Trophoblast cell (in vitro differentiated cells and primary cell): ENCODE measurements around the gene FREM1.

Experiments used
- DNase-seq, 2 donors: peaks; one replicate each; pipeline ENCODE4 v3.0.0-alpha.2; 2016
- H2AFZ ChIP-seq: 2 replicates; pipeline ENCODE4 v1.6.1; 2013; ENCODE audit warnings: low read length, moderate library complexity, mild to moderate bottlenecking; ENCODE audit not compliant: insufficient read depth, poor library complexity
- H2AK5ac ChIP-seq: 2 replicates; pipeline ENCODE4 v1.6.1; 2013; ENCODE audit warnings: mild to moderate bottlenecking, low read length
- H2BK120ac ChIP-seq: 2 replicates; pipeline ENCODE4 v1.6.1; 2013; ENCODE audit warnings: low read length, mild to moderate bottlenecking, moderate library complexity; ENCODE audit not compliant: insufficient read depth, poor library complexity
- H2BK12ac ChIP-seq: 2 replicates; pipeline ENCODE4 v1.6.1; 2013; ENCODE audit warnings: mild to moderate bottlenecking, low read length, moderate library complexity
- H2BK5ac ChIP-seq: 2 replicates; pipeline ENCODE4 v1.6.1; 2013; ENCODE audit warnings: low read length, low read depth, moderate library complexity, mild to moderate bottlenecking; ENCODE audit not compliant: poor library complexity
- H3K14ac ChIP-seq: 2 replicates; pipeline ENCODE4 v1.6.1; 2013; ENCODE audit warnings: mild to moderate bottlenecking, low read length
- H3K18ac ChIP-seq: 2 replicates; pipeline ENCODE4 v1.6.1; 2013; ENCODE audit warnings: mild to moderate bottlenecking, low read length
- H3K23ac ChIP-seq: 2 replicates; pipeline ENCODE4 v1.6.1; 2013; ENCODE audit warnings: low read length
- H3K27ac ChIP-seq: 2 replicates; pipeline ENCODE4 v1.5.1; 2013; ENCODE audit warnings: low read depth, mild to moderate bottlenecking, inconsistent platforms, low read length, moderate library complexity
- H3K27me3 ChIP-seq: 2 replicates; pipeline ENCODE4 v1.6.1; 2013; ENCODE audit warnings: inconsistent platforms, mild to moderate bottlenecking, low read length, moderate library complexity; ENCODE audit not compliant: insufficient read depth
- H3K36me3 ChIP-seq, 2 experiments: 1 replicate in 1 of 2; 2 replicates in 1 of 2; pipeline ENCODE4 v1.6.1; 2013; ENCODE audit warnings: low read length in 2 of 2, mild to moderate bottlenecking in 2 of 2, moderate library complexity in 1 of 2; ENCODE audit not compliant: insufficient read depth in 2 of 2, control insufficient read depth in 1 of 2
- H3K4ac ChIP-seq: 2 replicates; pipeline ENCODE4 v1.6.1; 2013; ENCODE audit warnings: low read depth, mild to moderate bottlenecking, low read length, moderate library complexity
- H3K4me1 ChIP-seq, 2 experiments: 1 replicate in 1 of 2; 2 replicates in 1 of 2; pipeline ENCODE4 v1.6.1; 2013; ENCODE audit warnings: low read length in 2 of 2, mild to moderate bottlenecking in 2 of 2, moderate library complexity in 1 of 2; ENCODE audit not compliant: insufficient read depth in 2 of 2, control insufficient read depth in 1 of 2
- H3K4me2 ChIP-seq: 2 replicates; pipeline ENCODE4 v1.6.1; 2013; ENCODE audit warnings: inconsistent platforms, mild to moderate bottlenecking, low read length, moderate library complexity
- H3K4me3 ChIP-seq: 2 replicates; pipeline ENCODE4 v1.5.1; 2013; ENCODE audit warnings: mild to moderate bottlenecking, low read depth, low read length, inconsistent platforms
- H3K79me1 ChIP-seq: one replicate; pipeline ENCODE4 v1.6.1; 2013; ENCODE audit warnings: low read length
- H3K79me2 ChIP-seq: 2 replicates; pipeline ENCODE4 v1.6.1; 2013; ENCODE audit warnings: low read length, mild to moderate bottlenecking; ENCODE audit not compliant: control insufficient read depth, insufficient read depth, poor library complexity
- H3K9ac ChIP-seq: 2 replicates; pipeline ENCODE4 v1.6.1; 2013; ENCODE audit warnings: mild to moderate bottlenecking, low read length
- H3K9me3 ChIP-seq: 2 replicates; pipeline ENCODE4 v1.6.1; 2013; ENCODE audit warnings: low read depth, mild to moderate bottlenecking, control low read depth, inconsistent platforms, low read length; ENCODE audit not compliant: insufficient read depth
- H4K12ac ChIP-seq: 2 replicates; pipeline ENCODE4 v1.6.1; 2013; ENCODE audit warnings: low read depth, mild to moderate bottlenecking, low read length, moderate library complexity
- H4K8ac ChIP-seq: 2 replicates; pipeline ENCODE4 v1.6.1; 2013; ENCODE audit warnings: low read depth, mild to moderate bottlenecking, low read length, moderate library complexity
- H4K91ac ChIP-seq: one replicate; pipeline ENCODE4 v1.6.1; 2013; ENCODE audit warnings: low read depth, mild to moderate bottlenecking, low read length, moderate library complexity
- WGBS: extraction: QIAGEN DNeasy Blood & Tissue Kit; methylation state at CpG from one replicate; pipeline ENCODE4 v1.1.7; 2013; ENCODE audit warnings: missing lambda C conversion rate; ENCODE audit not compliant: insufficient read length, insufficient coverage; ENCODE audit errors: extremely low coverage; 5-methylcytosine and 5-hydroxymethylcytosine counted together

Gene FREM1

DNA sequence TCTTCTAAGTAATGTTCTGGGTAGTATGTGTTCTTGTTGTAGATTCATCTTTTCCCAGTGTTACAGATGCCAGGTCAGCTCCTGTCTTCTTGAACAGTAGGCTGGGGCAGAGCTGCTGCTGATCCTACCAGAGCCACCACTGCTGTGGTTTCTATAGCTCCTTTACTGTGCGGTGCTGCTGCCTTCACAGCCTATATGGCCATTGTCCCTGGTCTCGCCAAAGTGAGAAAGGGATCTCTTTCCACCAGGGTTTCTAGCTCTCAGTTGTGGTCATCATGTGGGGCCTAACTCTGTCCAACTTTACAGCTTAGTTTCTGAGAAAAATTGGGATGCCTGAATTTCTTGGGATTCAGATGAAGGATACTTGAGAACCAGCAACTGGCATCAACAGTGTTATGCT, 116.8 kb downstream of the FREM1 start:
- no peaks in the 10 kb centered on the region for H3K79me2 ChIP-seq
- no peaks in the 10 kb centered on the region for H3K4me1 ChIP-seq
- H3K4me3 ChIP-seq = no peak overlapping the region
- H3K14ac ChIP-seq = no peak overlapping the region
- peaks cover 11 to 30% of the 10 kb centered on the region in 2 experiments for H3K36me3 ChIP-seq
- no peak overlapping the region for H3K18ac ChIP-seq
- no peak overlapping the region for H3K27ac ChIP-seq
- no peak overlapping the region for H4K91ac ChIP-seq
- H2AK5ac ChIP-seq = no peak overlapping the region
- H3K4me2 ChIP-seq = no peak overlapping the region
- no CpG with 5 or more reads among the region's 2 CpGs for WGBS
- no peak overlapping the region for H3K23ac ChIP-seq
- no peak for DNase-seq
- H2AFZ ChIP-seq = no peak overlapping the region
- H3K4ac ChIP-seq = no peak overlapping the region
- H3K79me1 ChIP-seq = no peaks in the 10 kb centered on the region
- no peak overlapping the region for H4K12ac ChIP-seq
- no peak overlapping the region for H2BK5ac ChIP-seq
- H3K9me3 ChIP-seq = no peaks in the 10 kb centered on the region
- H4K8ac ChIP-seq = no peak overlapping the region
- no peak overlapping the region for H2BK12ac ChIP-seq
- H3K9ac ChIP-seq = no peak overlapping the region
- no peaks in the 10 kb centered on the region for H3K27me3 ChIP-seq
- no peak overlapping the region for H2BK120ac ChIP-seq

DNA sequence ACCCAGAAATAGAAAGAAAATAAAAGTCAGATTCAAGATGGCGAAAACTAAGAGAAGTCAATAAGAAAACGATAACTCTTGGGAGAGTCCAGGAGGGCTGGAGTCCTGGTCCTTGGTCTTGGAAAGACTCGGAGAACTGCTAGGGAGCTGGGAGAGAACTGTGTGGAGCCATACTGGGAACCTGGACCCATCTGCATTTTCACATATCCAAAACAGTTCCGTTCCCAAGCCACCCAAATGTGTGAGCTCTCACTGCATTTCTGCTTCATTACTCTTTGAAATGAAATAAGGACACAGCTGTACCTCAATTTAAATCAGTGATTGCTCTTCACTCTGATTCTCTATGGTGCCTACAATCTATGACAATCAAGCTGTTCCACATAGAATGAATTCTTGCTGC, 119.6 kb downstream of the FREM1 start:
- no peaks in the 10 kb centered on the region for H3K9me3 ChIP-seq
- no peak overlapping the region for H3K4me2 ChIP-seq
- no peak overlapping the region for H3K27ac ChIP-seq
- H3K18ac ChIP-seq = no peak overlapping the region
- H2BK120ac ChIP-seq = no peak overlapping the region
- H3K79me1 ChIP-seq = no peaks in the 10 kb centered on the region
- no peak overlapping the region for H3K14ac ChIP-seq
- H3K9ac ChIP-seq = no peak overlapping the region
- no peak overlapping the region for H3K4ac ChIP-seq
- no peak overlapping the region for H2BK12ac ChIP-seq
- peaks cover 8 to 23% of the 10 kb centered on the region in 2 experiments for H3K36me3 ChIP-seq
- no peak overlapping the region for H4K12ac ChIP-seq
- no CpG with 5 or more reads among the region's 4 CpGs for WGBS
- no peak overlapping the region for H2BK5ac ChIP-seq
- no peak for DNase-seq
- no peak overlapping the region for H2AFZ ChIP-seq
- no peak overlapping the region for H3K4me3 ChIP-seq
- no peaks in the 10 kb centered on the region for H3K27me3 ChIP-seq
- H3K23ac ChIP-seq = no peak overlapping the region
- H3K79me2 ChIP-seq = no peaks in the 10 kb centered on the region
- no peak overlapping the region for H4K91ac ChIP-seq
- no peak overlapping the region for H4K8ac ChIP-seq
- H2AK5ac ChIP-seq = no peak overlapping the region
- no peaks in the 10 kb centered on the region for H3K4me1 ChIP-seq

DNA sequence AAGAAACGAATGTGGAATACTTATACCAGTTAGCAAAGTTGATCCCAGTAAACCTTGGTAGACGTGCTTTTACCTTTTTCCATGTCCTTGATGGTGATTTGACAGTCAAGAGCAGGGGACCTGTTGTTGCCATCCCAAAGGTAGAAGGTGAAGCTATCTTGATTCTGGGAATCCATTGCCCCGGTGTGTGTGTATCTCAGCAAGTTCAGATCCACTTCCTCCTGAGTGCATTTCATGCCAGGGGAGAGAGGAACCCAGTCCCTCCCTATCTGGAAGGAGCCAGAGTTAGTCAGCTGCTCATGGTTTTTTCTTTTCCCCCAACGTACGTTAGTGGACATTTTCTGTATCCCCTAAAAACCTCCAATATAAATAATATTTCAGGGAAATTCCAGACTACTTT, 121.4 kb downstream of the FREM1 start:
- no peak overlapping the region for H2AK5ac ChIP-seq
- no peaks in the 10 kb centered on the region for H3K79me1 ChIP-seq
- no peak overlapping the region for H4K12ac ChIP-seq
- H2AFZ ChIP-seq = no peak overlapping the region
- H3K9me3 ChIP-seq = no peaks in the 10 kb centered on the region
- no CpG with 5 or more reads among the region's 5 CpGs for WGBS
- H2BK120ac ChIP-seq = no peak overlapping the region
- H3K36me3 ChIP-seq = peaks cover 8 to 24% of the 10 kb centered on the region in 2 experiments
- H4K8ac ChIP-seq = no peak overlapping the region
- no peak overlapping the region for H3K23ac ChIP-seq
- no peaks in the 10 kb centered on the region for H3K4me1 ChIP-seq
- H3K4ac ChIP-seq = no peak overlapping the region
- no peak overlapping the region for H3K4me2 ChIP-seq
- no peak overlapping the region for H2BK12ac ChIP-seq
- no peak overlapping the region for H3K18ac ChIP-seq
- DNase-seq = no peak
- no peak overlapping the region for H3K9ac ChIP-seq
- no peak overlapping the region for H4K91ac ChIP-seq
- H3K79me2 ChIP-seq = no peaks in the 10 kb centered on the region
- no peak overlapping the region for H3K27ac ChIP-seq
- H3K4me3 ChIP-seq = no peak overlapping the region
- H3K27me3 ChIP-seq = no peaks in the 10 kb centered on the region
- H2BK5ac ChIP-seq = no peak overlapping the region
- H3K14ac ChIP-seq = no peak overlapping the region

DNA sequence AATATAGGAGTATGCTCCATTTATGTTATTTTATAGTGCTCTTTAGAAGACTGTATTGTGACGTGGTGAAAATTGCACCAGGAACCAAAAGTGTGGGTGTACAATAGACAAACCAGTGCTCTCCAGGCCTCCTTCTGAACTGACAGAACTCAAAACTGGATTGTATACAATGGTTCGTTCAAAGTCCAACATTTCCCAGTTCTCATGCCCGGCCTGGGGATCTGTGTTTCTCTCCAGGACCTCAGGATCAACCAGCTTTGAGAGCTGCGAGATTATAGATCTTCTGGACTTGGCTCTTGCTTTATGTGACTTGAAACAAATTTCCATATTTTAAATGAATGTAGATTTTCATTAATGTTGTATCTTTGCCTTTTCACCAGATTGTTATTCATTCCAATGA, 126.9 kb downstream of the FREM1 start:
- Histone ChIP-seq H2AFZ (no peak overlapping the region), H4K12ac (no peak overlapping the region), H3K79me2 (no peaks in the 10 kb centered on the region), H3K18ac (no peak overlapping the region), H2BK12ac (no peak overlapping the region), H3K27me3 (no peaks in the 10 kb centered on the region), H3K27ac (no peak overlapping the region), H2AK5ac (no peak overlapping the region), H3K9me3 (no peaks in the 10 kb centered on the region), H3K4me3 (no peak overlapping the region), H2BK120ac (no peak overlapping the region), H3K36me3 (peaks cover 10% of the 10 kb centered on the region in 2 experiments), H3K9ac (no peak overlapping the region), H3K79me1 (no peaks in the 10 kb centered on the region), H3K23ac (no peak overlapping the region), H3K4ac (no peak overlapping the region), H2BK5ac (no peak overlapping the region), H3K4me1 (no peaks in the 10 kb centered on the region), H4K91ac (no peak overlapping the region), H3K14ac (no peak overlapping the region), H3K4me2 (no peak overlapping the region), H4K8ac (no peak overlapping the region)
- WGBS = no CpG with 5 or more reads among the region's 4 CpGs
- DNase-seq = no peak
